ENCODE results near the gene TSPAN9.

GRCh38 chr12:3203713-3204112, 126.5 kb downstream of the TSPAN9 start:
- no peak for TF ChIP-seq REST (IDR thresholded peaks at IDR 0.05; ENCODE audit: insufficient replicate concordance, low read depth)
- TF ChIP-seq CTCF (IDR thresholded peaks at IDR 0.05; ENCODE audit: insufficient read depth, low read length): no peak
- TF ChIP-seq GABPA (IDR thresholded peaks at IDR 0.05; ENCODE audit: low read depth): no peak
- TF ChIP-seq POLR2AphosphoS5 (IDR thresholded peaks at IDR 0.05; ENCODE audit: low read depth): no peak
- no peak for TF ChIP-seq SPI1 (IDR thresholded peaks at IDR 0.05; ENCODE audit: borderline replicate concordance, low read depth)
